MCF 10A (cell line): ENCODE results near the gene C1orf115. TPM values are rescaled to one million over a fixed set of nuclear protein-coding genes. Genes with fewer than 3 reads are reported as not detected.
A peak's percentile ranks its signal among the peaks of the same experiment; 100 is the strongest.

ENCODE experiments used
- BruUV-seq: library from RNA; stranded (reverse); fragments of 400-500 nt; replicated peaks from 2 replicates; lab custom pipeline; 2021; lab: Mats Ljungman, UMichigan
- CTCF ChIA-PET: fragments of 300-600 bp; sonication (Branson Sonifier 250); formaldehyde crosslinking; extraction: SDS; loops from one replicate; lab custom pipeline; 2021; ENCODE audit warnings: antibody characterized with exemption, inconsistent platforms; lab: Yijun Ruan, JAX
- POLR2A ChIA-PET: fragments of 300-600, 350-650 bp; sonication (Branson Sonifier 250); formaldehyde crosslinking; extraction: SDS; loops from one replicate; lab custom pipeline; 2020; ENCODE audit warnings: antibody characterized with exemption, inconsistent platforms; lab: Yijun Ruan, JAX
- DNase-seq: peaks from one replicate; pipeline ENCODE4 v3.0.0-alpha.2; 2018; ENCODE audit not compliant: unreplicated experiment
- H3K27ac Mint-ChIP-seq: one replicate; pipeline ENCODE4 v1.8.0; 2022; ENCODE audit warnings: mild to moderate bottlenecking, low read depth, mixed read lengths; ENCODE audit not compliant: unreplicated experiment
- H3K27me3 Mint-ChIP-seq: one replicate; pipeline ENCODE4 v1.8.0; 2022; ENCODE audit warnings: mixed read lengths; ENCODE audit not compliant: insufficient read depth, unreplicated experiment
- H3K36me3 Mint-ChIP-seq: one replicate; pipeline ENCODE4 v1.8.0; 2022; ENCODE audit warnings: mild to moderate bottlenecking, moderate library complexity, mixed read lengths; ENCODE audit not compliant: insufficient read depth, unreplicated experiment
- H3K4me1 Mint-ChIP-seq: one replicate; pipeline ENCODE4 v1.8.0; 2022; ENCODE audit warnings: mixed read lengths; ENCODE audit not compliant: insufficient read depth, unreplicated experiment
- H3K4me3 Mint-ChIP-seq: one replicate; pipeline ENCODE4 v1.8.0; 2022; ENCODE audit warnings: mild to moderate bottlenecking, moderate library complexity, mixed read lengths; ENCODE audit not compliant: unreplicated experiment
- H3K9me3 Mint-ChIP-seq: one replicate; pipeline ENCODE4 v1.8.0; 2022; ENCODE audit warnings: mixed read lengths; ENCODE audit not compliant: unreplicated experiment
- CTCF ChIP-seq: fragments of 200-600 bp; IDR thresholded peaks from one replicate; pipeline ENCODE4 v1.8.0; 2022; ENCODE audit warnings: antibody characterized with exemption, mild to moderate bottlenecking; ENCODE audit not compliant: unreplicated experiment
- intact Hi-C: fragments of 100-400 bp; cut with micrococcal nuclease; formaldehyde crosslinking; loops from 2 replicates; pipeline ENCODE4 v1.14.1; 2022
- total RNA-seq: library from RNA; stranded (reverse); gene quantifications from 2 replicates; pipeline ENCODE4 v1.2.3, GENCODE V29; 2022

Gene C1orf115
- total RNA-seq, 1 experiment from 2014 or later, result 1.6 TPM

- POLR2A ChIA-PET, result no interaction called here
- intact Hi-C loops, result no loop called here
- Mint-ChIP-seq H3K27ac (no peak overlapping the region), H3K4me3 (no peak overlapping the region), H3K9me3 (no peaks in the 10 kb centered on the region), H3K4me1 (no peaks in the 10 kb centered on the region), H3K27me3 (no peaks in the 10 kb centered on the region), H3K36me3 (peaks cover 6% of the 10 kb centered on the region)
- no peak for TF ChIP-seq CTCF
- CTCF ChIA-PET, result interaction anchor here (0.6 to 3.2 kb wide), 7 partner anchors 11 to 483 kb away, joined by 3 to 12 read pairs (median 4); no protein-coding TSS in a partner anchor
- peak; percentile 28 for DNase-seq
- no TSS peak for BruUV-seq
Observed at GRCh38 chr1:220700556-220701179, 10.5 kb downstream of the C1orf115 start.

GRCh38 chr1:220701974-220702373, 11.8 kb downstream of the C1orf115 start:
- CTCF ChIA-PET, result interaction anchor here (0.6 to 3.7 kb wide), 12 partner anchors 10 to 484 kb away, joined by 3 to 28 read pairs (median 4); partner anchors contain the start of gene C1orf115
- no TSS peak for BruUV-seq
- POLR2A ChIA-PET, result interaction anchor here (0.6 to 1.0 kb wide), 3 partner anchors 8 to 177 kb away, joined by 3 read pairs; no protein-coding TSS in a partner anchor
- no peak for DNase-seq
- Mint-ChIP-seq H3K4me1 (no peaks in the 10 kb centered on the region), H3K27me3 (no peaks in the 10 kb centered on the region), H3K27ac (no peak overlapping the region), H3K36me3 (peaks cover 6% of the 10 kb centered on the region), H3K9me3 (no peaks in the 10 kb centered on the region), H3K4me3 (no peak overlapping the region)
- intact Hi-C loops, result no loop called here
- TF ChIP-seq CTCF, result no peak

GRCh38 chr1:220702733-220703270, 12.6 kb downstream of the C1orf115 start:
- Mint-ChIP-seq H3K27ac (no peak overlapping the region), H3K9me3 (no peaks in the 10 kb centered on the region), H3K36me3 (peaks cover 6% of the 10 kb centered on the region), H3K4me3 (no peak overlapping the region), H3K27me3 (no peaks in the 10 kb centered on the region), H3K4me1 (no peaks in the 10 kb centered on the region)
- intact Hi-C loops, result no loop called here
- TF ChIP-seq CTCF, result no peak
- CTCF ChIA-PET, result interaction anchor here (0.6 to 3.7 kb wide), 12 partner anchors 9 to 1879 kb away, joined by 3 to 28 read pairs (median 4); partner anchors contain the start of gene C1orf115
- BruUV-seq, result no TSS peak
- POLR2A ChIA-PET, result interaction anchor here (0.9 to 1.0 kb wide), 2 partner anchors 9 to 53 kb away, joined by 3 read pairs; no protein-coding TSS in a partner anchor
- peak; percentile 41 for DNase-seq

GRCh38 chr1:220703305-220703704, 13.1 kb downstream of the C1orf115 start:
- ChIA-PET POLR2A (interaction anchor here (0.6 to 0.9 kb wide), 2 partner anchors 53 to 361 kb away, joined by 3 read pairs; no protein-coding TSS in a partner anchor), CTCF (interaction anchor here (0.6 to 3.7 kb wide), 11 partner anchors 9 to 1880 kb away, joined by 3 to 28 read pairs (median 4); partner anchors contain the start of gene C1orf115)
- Mint-ChIP-seq H3K4me3 (no peak overlapping the region), H3K9me3 (no peaks in the 10 kb centered on the region), H3K27ac (no peak overlapping the region), H3K27me3 (no peaks in the 10 kb centered on the region), H3K4me1 (no peaks in the 10 kb centered on the region), H3K36me3 (peaks cover 6% of the 10 kb centered on the region)
- no peak for DNase-seq
- BruUV-seq, result no TSS peak
- intact Hi-C loops, result no loop called here
- TF ChIP-seq CTCF, result no peak
